HEK293 (cell line): ENCODE data around the gene TAF11.

Experiments
- CTCF ChIA-PET: fragments of 350-600 bp; formaldehyde crosslinking; extraction: SDS; loops from one replicate; lab custom pipeline; 2021; ENCODE audit warnings: antibody characterized with exemption; lab: Yijun Ruan, JAX
- POLR2A ChIA-PET: fragments of 300-600 bp; formaldehyde crosslinking; extraction: SDS; loops from one replicate; lab custom pipeline; 2020; ENCODE audit warnings: antibody characterized with exemption, inconsistent platforms; lab: Yijun Ruan, JAX
- H3K27ac ChIP-seq: fragments of 200-500 bp; sonication (Bioruptor generic); 2 replicates; pipeline ENCODE4 v1.5.1; 2014; ENCODE audit warnings: low read depth, low read length, control low read depth, inconsistent platforms; ENCODE audit errors: extremely low read depth
- H3K36me3 ChIP-seq, 2 experiments: fragments of 200-500 bp in 1 of 2; sonication (Bioruptor generic) in 1 of 2; 1 replicate in 1 of 2; 2 replicates in 1 of 2; pipeline ENCODE4 v1.5.1; 2014 to 2017; ENCODE audit warnings: inconsistent platforms in 2 of 2, low read length in 2 of 2; ENCODE audit not compliant: control insufficient read depth in 2 of 2, insufficient read depth in 1 of 2
- H3K4me1 ChIP-seq: fragments of 200-500 bp; sonication (Bioruptor generic); 2 replicates; pipeline ENCODE4 v1.5.1; 2014; ENCODE audit warnings: mild to moderate bottlenecking, low read length, inconsistent platforms; ENCODE audit not compliant: control insufficient read depth, insufficient read depth
- H3K4me3 ChIP-seq: 2 replicates; pipeline ENCODE4 v1.5.1; 2011; ENCODE audit warnings: low read depth, mild to moderate bottlenecking, control low read depth, low read length, moderate library complexity
- H3K9me3 ChIP-seq: fragments of 200-500 bp; sonication (Bioruptor generic); 2 replicates; pipeline ENCODE4 v1.5.1; 2014; ENCODE audit warnings: low read depth, low read length, inconsistent platforms; ENCODE audit not compliant: control insufficient read depth, insufficient read depth
- EGR2 ChIP-seq: fragments of 450-650 bp; formaldehyde crosslinking; IDR thresholded peaks from 2 replicates; pipeline ENCODE4 v1.5.1; 2016; ENCODE audit warnings: low read depth, missing biosample characterization, missing genetic modification characterization
- KLF1 ChIP-seq: fragments of 450-650 bp; formaldehyde crosslinking; IDR thresholded peaks from 2 replicates; pipeline ENCODE4 v1.5.1; 2016; ENCODE audit warnings: missing biosample characterization, missing genetic modification characterization
- PRDM4 ChIP-seq: fragments of 450-650 bp; formaldehyde crosslinking; IDR thresholded peaks from 2 replicates; pipeline ENCODE4 v1.5.1; 2017; ENCODE audit warnings: missing biosample characterization, missing genetic modification characterization
- ZBTB1 ChIP-seq: fragments of 450-650 bp; formaldehyde crosslinking; IDR thresholded peaks from 2 replicates; pipeline ENCODE4 v1.5.1; 2016; ENCODE audit warnings: missing biosample characterization, missing genetic modification characterization
- ZEB2 ChIP-seq: fragments of 450-650 bp; formaldehyde crosslinking; IDR thresholded peaks from 2 replicates; pipeline ENCODE4 v1.5.1; 2016; ENCODE audit warnings: missing biosample characterization, missing genetic modification characterization
- ZFHX2 ChIP-seq: fragments of 450-650 bp; formaldehyde crosslinking; conservative IDR thresholded peaks from 2 replicates; pipeline ENCODE4 v1.5.1; 2016; ENCODE audit warnings: missing biosample characterization, missing genetic modification characterization
- ZFP37 ChIP-seq: fragments of 450-650 bp; formaldehyde crosslinking; IDR thresholded peaks from 2 replicates; pipeline ENCODE4 v1.5.1; 2016; ENCODE audit warnings: missing biosample characterization, missing genetic modification characterization
- ZNF133 ChIP-seq: fragments of 450-650 bp; formaldehyde crosslinking; IDR thresholded peaks from 2 replicates; pipeline ENCODE4 v1.5.1; 2016; ENCODE audit warnings: missing biosample characterization, missing genetic modification characterization
- ZNF184 ChIP-seq: fragments of 450-650 bp; IDR thresholded peaks from 2 replicates; pipeline ENCODE4 v1.5.1; 2018; ENCODE audit warnings: missing biosample characterization, mild to moderate bottlenecking, missing genetic modification characterization
- ZNF423 ChIP-seq: fragments of 450-650 bp; formaldehyde crosslinking; IDR thresholded peaks from 2 replicates; pipeline ENCODE4 v1.5.1; 2016; ENCODE audit warnings: missing biosample characterization, missing genetic modification characterization
- ZNF48 ChIP-seq: fragments of 450-650 bp; formaldehyde crosslinking; IDR thresholded peaks from 2 replicates; pipeline ENCODE4 v1.5.1; 2016; ENCODE audit warnings: missing biosample characterization, missing genetic modification characterization
- ZNF501 ChIP-seq: fragments of 450-650 bp; formaldehyde crosslinking; IDR thresholded peaks from 2 replicates; pipeline ENCODE4 v1.5.1; 2016; ENCODE audit warnings: missing biosample characterization, missing genetic modification characterization
- ZNF600 ChIP-seq: fragments of 450-650 bp; formaldehyde crosslinking; IDR thresholded peaks from 2 replicates; pipeline ENCODE4 v1.5.1; 2016; ENCODE audit warnings: missing biosample characterization, missing genetic modification characterization
- ZSCAN23 ChIP-seq: fragments of 450-650 bp; formaldehyde crosslinking; IDR thresholded peaks from 2 replicates; pipeline ENCODE4 v1.5.1; 2016; ENCODE audit warnings: missing biosample characterization, missing genetic modification characterization
- TF ChIP-seq, protein P1 (sequence below): fragments of 450-650 bp; formaldehyde crosslinking; IDR thresholded peaks from 2 replicates; pipeline ENCODE4 v1.5.1; 2017; ENCODE audit warnings: missing biosample characterization, missing genetic modification characterization

The TAF11 gene

DNA sequence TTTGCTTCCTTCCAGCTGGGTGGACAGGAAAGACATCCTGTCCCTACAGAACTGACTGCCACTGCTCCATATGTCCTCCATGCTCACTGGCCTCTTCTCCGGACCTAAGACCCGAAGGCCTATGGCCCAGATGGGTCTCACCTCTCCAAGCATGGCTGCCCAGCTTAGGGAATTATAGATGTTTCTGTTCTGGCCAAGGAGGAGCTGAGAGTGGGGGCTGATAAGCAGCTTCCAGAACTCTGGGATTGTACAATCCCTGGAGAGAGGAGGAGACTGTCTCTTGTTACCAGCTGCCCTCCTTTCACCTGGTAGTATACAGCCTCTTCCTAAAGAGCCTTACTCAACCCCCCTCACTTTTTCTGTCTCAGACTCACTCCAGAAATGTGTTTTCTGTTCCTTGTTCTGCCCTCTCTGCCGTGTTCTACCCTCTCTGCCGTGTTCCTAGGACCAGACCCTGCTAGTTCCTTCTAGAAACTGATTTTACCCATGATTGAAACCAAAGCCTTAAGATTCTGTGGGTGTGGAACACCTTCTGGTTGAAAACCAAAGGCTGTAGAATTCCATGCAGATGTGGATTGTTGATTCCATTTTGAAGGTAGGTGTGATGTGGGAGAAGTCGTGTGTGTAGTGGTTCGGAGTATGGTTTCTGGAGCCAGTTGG lies 29.9 kb upstream of the TAF11 start:
- Histone ChIP-seq H3K9me3 (no peaks in the 10 kb centered on the region), H3K4me1 (no peaks in the 10 kb centered on the region), H3K4me3 (no peak overlapping the region), H3K27ac (no peak overlapping the region), H3K36me3 (no peaks in the 10 kb centered on the region)
- POLR2A ChIA-PET, result no interaction called here
- CTCF ChIA-PET, result interaction anchor here (0.7 to 1.0 kb wide), 2 partner anchors 25 to 55 kb away, joined by 3 to 6 read pairs; no protein-coding TSS in a partner anchor
- TF ChIP-seq ZFHX2 (tag by site-specific recombination) (no peak; the same call in 1 of the 2 replicates), PRDM4 (tag by site-specific recombination) (no peak), ZNF48 (tag by site-specific recombination) (no peak), ZNF600 (tag by site-specific recombination) (no peak), EGR2 (tag by site-specific recombination) (0 out of 2 replicates have a peak, but pooled peaks have one; percentile 28), ZNF501 (tag by site-specific recombination) (no peak), KLF1 (tag by site-specific recombination) (no peak), ZNF184 (no peak), ZFP37 (no peak)

DNA sequence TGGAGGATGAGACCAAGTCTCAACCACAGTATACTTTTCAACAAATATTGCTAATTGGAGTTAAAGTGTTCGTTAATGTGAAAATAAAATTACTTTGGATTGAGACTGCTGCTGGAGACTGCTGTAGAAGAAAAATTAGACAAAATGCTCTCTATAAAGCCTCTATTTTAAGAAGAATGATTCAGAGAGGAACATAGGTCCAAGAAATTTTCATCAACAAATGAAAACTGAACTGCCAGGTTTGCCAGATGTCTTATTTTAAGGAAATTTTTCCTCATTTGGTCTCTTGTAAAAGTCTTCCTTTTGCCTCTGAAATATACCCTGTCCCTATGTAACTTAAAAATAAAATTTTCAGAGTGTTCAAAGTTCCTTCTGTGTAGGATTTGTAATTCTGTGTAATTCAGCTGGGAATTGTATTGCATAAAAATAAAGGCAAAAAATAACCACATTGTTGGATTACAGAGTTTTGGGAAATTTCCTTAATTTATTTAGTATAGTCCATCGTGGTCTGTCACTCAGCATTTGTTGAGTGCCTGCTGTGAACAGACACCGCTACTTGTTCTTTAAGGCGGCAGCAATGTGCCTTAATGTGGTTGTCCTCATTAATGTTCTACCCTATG lies 28.6 kb upstream of the TAF11 start:
- Histone ChIP-seq H3K4me1 (peaks cover 2% of the 10 kb centered on the region; the same call in 1 of the 2 replicates), H3K36me3 (no peaks in the 10 kb centered on the region), H3K9me3 (no peaks in the 10 kb centered on the region), H3K4me3 (no peak overlapping the region), H3K27ac (no peak overlapping the region)
- TF ChIP-seq, protein P1, sequence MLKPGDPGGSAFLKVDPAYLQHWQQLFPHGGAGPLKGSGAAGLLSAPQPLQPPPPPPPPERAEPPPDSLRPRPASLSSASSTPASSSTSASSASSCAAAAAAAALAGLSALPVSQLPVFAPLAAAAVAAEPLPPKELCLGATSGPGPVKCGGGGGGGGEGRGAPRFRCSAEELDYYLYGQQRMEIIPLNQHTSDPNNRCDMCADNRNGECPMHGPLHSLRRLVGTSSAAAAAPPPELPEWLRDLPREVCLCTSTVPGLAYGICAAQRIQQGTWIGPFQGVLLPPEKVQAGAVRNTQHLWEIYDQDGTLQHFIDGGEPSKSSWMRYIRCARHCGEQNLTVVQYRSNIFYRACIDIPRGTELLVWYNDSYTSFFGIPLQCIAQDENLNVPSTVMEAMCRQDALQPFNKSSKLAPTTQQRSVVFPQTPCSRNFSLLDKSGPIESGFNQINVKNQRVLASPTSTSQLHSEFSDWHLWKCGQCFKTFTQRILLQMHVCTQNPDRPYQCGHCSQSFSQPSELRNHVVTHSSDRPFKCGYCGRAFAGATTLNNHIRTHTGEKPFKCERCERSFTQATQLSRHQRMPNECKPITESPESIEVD (tag by site-specific recombination), result no peak
- TF ChIP-seq ZSCAN23 (no peak), ZEB2 (tag by site-specific recombination) (no peak)
- ChIA-PET POLR2A (no interaction called here), CTCF (interaction anchor here (0.6 to 0.9 kb wide), 2 partner anchors 11 to 42 kb away, joined by 3 to 6 read pairs; no protein-coding TSS in a partner anchor)

GRCh38 chr6:34914358-34914757 lies 26.5 kb upstream of the TAF11 start:
- H3K4me1 ChIP-seq, result peaks cover 8% of the 10 kb centered on the region; the same call in 1 of the 2 replicates
- no peak overlapping the region for H3K4me3 ChIP-seq
- POLR2A ChIA-PET, result no interaction called here
- no peak for TF ChIP-seq ZBTB1 (tag by site-specific recombination)
- no peak for TF ChIP-seq ZNF133 (tag by site-specific recombination)
- TF ChIP-seq ZNF423, result no peak
- CTCF ChIA-PET, result no interaction called here
- no peaks in the 10 kb centered on the region for H3K9me3 ChIP-seq
- no peak overlapping the region for H3K27ac ChIP-seq
- H3K36me3 ChIP-seq, result no peaks in the 10 kb centered on the region
